IPS DF 4.7 (cell line): ENCODE measurements around the gene TRPV4.

Source experiments
- DNase-seq: peaks from one replicate; pipeline ENCODE4 v3.0.0-alpha.2; 2013; ENCODE audit warnings: low spot score; ENCODE audit errors: extremely low read depth

Gene TRPV4

DNA sequence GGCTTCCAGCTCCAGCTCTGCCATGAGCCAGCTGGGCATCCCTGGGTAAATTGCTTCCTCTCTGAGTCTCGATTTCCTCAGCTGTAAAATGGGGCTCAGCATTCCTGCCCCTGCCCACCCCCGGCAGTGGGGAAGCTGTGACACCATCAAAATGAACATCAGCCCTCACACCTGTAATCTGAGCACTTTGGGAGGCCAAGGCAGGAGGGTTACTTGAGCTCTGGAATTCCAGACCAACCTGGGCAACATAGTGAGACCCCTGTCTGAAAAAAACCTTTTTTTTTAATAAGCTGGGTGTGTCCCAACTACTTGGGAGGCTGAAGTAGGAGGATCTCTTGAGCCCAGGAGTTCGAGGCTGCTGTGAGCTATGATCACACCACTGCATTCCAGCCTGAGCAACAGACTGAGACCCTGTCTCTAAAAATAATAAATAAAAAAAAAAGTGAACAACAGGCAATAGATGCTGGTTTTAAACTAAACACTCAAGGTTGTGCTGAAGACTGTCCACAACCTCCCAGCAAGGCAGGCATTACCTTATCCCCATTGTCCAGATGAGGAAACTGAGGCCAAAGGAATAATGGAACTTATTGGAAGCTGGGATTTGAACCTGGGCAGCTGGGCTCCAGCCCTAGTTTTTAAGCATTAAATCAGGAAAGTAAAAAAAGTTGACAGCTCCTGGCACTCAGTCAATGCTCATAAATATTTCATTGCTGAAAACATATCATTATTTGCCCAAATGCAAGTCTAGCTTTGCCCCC, 4.3 kb downstream of the TRPV4 start:
- DNase-seq = no peak

DNA sequence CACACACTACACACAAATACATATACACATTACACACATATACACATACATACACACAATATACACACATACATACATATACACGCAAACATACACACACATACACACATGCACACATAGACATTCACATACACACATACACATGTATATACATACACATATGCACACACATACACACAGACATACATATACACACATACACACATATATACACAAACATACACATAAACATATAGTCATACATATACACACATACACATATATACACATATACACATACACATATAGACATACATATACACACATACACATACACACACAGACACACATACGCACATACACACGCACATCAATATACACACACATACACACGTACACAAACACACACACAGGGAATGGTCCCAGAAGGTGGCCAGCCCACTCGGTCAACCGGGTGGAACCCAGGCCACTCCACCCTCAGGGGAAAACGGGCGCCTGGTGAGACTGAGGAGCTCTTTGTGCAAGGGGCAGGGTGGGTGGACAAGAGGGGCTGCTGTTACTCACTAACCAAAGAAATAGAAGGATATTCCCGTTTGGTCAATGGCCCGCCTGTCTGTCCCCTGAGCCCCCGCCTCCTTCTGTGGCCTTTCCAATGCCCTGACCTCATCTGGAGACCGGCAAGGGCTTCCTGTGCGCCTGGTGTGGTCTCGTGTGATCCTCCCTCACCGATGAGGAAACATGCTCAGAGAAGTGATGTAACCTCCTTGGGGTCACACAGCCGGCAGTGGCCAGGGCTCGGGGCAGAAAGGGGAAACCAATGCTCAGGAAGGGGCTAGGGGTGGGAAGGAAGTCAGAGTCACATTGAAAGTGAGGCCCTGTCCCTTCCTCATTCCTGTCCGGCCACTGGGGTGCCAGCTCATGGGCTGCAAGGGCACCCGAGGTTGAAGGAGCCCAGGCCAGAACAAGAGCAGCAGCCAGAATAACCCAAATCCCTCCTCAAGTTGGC, 5.3 kb downstream of the TRPV4 start:
- no peak for DNase-seq

DNA sequence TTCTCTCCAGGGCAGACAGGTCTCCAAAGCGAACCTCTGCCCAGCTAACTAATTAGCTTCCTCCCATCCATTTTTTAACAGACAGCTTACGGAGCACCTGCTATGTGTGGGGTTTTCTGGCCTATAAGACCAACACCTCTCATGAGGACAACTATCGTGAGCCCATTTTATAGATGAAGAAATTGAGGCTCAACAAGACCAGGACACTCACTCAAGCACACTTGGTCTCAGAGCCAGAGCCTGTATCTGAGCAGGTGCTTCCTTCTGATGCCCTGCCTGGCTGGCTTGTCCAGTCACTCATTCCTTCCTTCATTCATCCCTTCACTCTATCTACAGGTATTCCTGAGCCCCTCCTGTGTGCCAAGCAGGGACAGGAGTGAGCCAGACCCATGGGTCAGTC, 6.1 kb downstream of the TRPV4 start:
- no peak for DNase-seq

DNA sequence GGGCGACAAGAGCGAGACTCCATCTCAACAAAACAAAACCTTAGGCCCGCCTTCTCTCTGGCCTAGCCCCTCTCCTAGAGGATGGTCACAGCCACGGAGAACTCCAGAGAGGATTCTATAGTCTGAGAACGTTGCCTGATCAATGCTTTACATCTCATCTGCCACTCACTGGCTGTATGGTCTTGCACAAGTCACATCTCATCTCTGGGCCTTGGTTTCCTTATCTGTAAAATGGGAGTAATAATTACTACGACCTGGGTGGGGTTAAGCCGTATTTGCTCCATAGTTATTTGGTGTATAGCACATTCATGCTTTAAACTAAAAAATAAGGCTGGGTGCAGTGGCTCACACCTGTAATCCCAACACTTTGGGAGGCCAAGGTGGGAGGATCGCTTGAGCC, 8.5 kb downstream of the TRPV4 start:
- DNase-seq = no peak

- no peak for DNase-seq
Observed at GRCh38 chr12:109822951-109823411, 10.2 kb downstream of the TRPV4 start.

- DNase-seq = no peak
Observed at GRCh38 chr12:109822416-109822815, 10.8 kb downstream of the TRPV4 start.

- DNase-seq = no peak
Observed at GRCh38 chr12:109821968-109822367, 11.2 kb downstream of the TRPV4 start.

DNA sequence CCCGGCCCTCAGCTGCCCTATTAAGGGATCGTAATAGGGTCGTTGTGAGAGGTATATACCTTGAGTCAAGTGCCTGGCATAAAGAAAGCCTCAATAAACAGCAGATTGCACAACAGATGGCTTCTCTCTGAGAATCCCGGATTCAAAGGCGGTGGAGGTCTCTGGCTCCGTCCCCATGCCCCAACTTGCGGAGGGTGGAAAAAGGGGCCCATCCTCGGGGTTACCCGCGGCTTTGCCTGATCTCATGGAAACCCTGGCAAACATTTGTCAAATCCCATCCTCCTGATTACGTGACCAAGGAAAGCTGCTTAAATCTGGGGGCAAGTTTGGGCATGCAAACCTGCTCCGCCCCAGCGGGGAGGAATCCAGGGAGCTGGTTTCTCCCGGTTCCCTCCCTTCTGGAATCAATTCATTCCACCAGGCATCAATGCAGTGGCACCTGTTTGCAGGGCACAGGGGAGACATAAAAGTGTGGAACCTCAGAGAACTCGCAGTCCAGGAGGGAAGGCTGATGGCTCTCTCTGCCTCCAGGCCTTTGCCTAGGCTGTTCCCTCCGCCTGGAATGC, 12.3 kb downstream of the TRPV4 start:
- no peak for DNase-seq

DNA sequence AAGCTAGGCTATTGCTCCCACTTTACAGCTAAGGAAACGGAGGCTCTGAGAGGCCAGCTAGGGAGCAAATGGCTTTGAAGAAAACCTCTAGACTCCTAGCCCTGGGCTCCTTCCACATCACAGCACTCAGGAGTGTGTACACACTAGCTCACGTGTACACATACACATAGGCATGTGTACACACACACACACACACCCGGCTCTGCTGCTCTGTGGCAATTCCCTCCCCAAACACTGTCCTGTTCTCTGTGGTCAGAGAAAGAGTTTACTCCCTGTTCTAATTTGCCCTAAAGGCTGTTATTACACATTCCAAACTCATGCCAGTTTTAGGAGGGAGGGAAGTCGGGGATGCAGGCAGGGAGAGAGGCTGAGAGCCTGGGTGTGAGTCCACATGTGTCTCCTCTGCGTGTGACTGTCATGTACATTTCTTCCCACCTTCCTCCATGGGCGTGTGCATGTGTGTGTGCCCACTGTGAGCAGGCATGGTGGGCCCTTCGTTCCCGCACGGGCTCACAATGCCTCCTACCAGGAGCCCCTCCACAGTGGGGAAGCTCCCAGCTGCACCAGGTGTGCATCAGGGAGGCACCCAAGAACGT, 14.2 kb downstream of the TRPV4 start:
- no peak for DNase-seq

- DNase-seq = no peak
Observed at GRCh38 chr12:109818253-109818652, 14.9 kb downstream of the TRPV4 start.

DNA sequence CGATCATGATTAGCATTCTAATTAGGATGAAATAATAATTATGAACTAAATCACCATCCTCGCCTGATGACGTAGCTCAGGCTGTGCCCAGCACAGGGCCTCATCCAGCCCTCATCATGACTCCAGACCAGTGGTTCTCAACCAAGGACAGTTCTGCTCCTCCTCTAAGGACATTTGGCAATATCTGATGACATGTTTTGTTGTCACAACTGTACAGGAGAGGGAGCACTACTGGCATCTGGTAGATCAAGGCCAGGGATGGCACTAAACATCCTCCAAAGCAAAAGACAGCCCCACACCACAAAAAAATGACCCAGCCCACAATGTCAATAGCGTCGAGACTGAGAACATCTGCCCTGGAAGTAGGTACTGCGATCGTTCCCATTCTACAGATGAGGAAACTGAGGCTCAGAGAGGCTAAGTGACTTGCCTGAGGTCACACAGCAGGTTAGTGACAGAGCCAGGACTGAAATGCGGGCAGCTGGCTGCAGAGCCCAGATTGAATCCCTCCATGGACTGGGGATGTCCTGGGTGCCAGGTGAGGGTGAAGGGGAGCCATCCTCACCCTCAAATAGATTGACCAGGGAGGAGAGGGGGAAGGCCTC, 15.5 kb downstream of the TRPV4 start:
- DNase-seq = no peak

- DNase-seq = no peak
Observed at GRCh38 chr12:109816870-109817269, 16.3 kb downstream of the TRPV4 start.

DNA sequence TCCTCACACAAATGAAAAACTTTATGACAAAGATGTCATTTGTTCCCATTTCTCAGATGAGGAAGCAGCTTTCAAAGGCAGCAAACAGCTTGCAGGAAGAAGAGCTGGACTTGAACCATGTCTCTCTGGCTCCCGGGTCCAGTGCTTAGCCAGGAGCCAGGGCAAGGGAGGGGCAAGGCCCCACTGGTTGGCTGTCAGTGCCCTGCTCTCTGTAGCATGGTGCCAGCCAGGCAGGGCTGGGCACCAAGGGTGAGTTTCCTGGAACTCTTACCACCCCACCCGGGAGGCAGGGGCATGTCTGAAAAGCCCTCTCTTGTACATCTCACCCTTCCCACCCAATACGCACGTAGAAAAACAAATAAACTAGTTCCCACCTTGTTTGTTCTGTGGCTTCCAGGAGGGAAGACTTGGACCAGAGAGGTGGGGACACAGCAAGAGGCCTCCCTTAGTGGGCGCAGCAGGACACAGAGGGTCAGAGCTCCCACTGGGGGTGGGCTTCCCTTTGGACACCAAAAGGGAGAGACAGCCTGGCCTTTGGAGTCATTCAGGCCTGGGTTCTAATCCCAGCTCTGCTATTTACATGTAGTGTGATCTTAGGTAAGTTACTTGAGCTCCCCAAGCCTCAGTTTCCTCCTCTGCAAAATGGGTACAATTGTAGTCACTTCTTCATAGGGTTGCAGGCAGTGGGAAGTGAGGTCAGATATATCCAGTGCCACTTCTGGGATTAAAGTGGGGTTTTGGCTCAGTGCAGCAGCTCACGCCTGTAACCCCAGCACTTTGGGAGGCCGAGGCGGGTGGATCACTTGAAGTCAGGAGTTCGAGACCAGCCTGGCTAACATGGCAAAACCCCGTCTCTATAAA, 17.2 kb downstream of the TRPV4 start:
- DNase-seq = no peak

GRCh38 chr12:109815225-109815624, 18.0 kb downstream of the TRPV4 start:
- DNase-seq = no peak

DNA sequence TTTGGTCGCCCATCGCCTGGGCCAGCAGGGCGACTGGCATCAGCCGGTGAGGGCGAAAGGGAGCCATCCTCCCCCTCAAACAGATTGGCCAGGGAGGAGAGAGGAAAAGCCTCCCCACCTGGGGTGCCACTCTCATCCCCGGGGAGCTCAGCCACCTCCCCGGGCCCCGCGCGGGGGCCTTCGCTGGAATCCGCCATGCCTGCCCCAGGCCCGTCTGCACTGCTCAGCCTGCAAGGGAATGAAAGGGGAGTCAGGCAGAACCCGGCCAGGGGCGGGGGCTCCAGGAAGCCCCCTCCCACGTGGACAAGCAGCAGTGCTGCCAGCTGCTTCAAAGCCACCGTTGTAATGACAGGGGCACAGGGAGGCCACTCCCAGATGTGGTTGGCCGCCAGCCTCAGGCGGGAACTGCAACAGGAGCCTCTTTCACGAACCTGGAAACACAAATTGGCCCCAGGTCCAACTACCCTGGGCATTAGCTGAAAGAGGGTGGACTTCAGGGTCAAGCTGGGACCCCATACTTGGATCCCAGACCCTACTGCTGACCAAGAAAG, 18.5 kb downstream of the TRPV4 start:
- DNase-seq = no peak

GRCh38 chr12:109813810-109814416, 19.3 kb downstream of the TRPV4 start:
- DNase-seq = no peak

GRCh38 chr12:109811624-109811995, 21.6 kb downstream of the TRPV4 start:
- DNase-seq = no peak

DNA sequence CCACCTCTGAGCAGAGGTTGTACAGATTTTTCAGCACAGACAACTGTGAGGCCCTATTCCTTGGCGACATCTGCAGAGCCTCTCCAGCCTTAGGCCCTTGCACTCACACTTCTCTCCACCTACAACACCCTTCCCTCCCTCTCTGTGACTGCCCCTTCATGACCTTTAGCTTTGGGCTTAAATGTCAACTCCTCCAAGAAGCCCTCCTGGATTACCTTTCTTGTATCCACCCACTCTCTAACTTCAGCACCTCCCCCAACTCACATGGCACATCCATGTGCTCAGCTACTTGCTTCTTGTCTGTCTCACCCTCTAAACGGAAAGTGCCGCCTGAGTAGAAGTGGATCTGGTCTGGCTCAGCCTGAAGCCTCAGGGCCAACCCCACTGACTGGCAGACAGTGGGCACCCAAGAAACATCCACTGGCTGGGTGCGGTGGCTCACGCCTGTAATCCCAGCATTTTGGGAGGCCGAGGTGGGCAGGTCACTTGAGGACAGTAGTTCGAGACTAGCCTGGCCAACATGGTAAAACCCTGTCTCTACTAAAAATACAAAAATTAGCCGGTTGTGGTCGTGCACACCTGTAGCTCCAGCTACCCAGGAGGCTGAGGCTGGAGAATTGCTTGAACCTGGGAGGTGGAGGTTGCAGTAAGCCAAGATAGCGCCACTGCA, 22.1 kb downstream of the TRPV4 start:
- DNase-seq = no peak
